Erythroblast (primary cell): ENCODE results near the gene RERE.

Source experiments
- DNase-seq, 2 experiments: peaks; one replicate each; lab custom pipeline; 2025; lab: John Stamatoyannopoulos, UW
- GATA1 ChIP-seq: IDR thresholded peaks from 2 replicates; pipeline ENCODE4 v1.6.1; 2011; ENCODE audit warnings: low read depth, mild to moderate bottlenecking, control low read depth, low read length, moderate library complexity
- POLR2A ChIP-seq: IDR thresholded peaks from 2 replicates; pipeline ENCODE4 v1.6.1; 2011; ENCODE audit warnings: mild to moderate bottlenecking, low read length

Gene RERE

GRCh38 chr1:8721679-8722324 lies 95.6 kb downstream of the RERE start:
- TF ChIP-seq POLR2A: no peak

GRCh38 chr1:8720347-8720746 lies 97.1 kb downstream of the RERE start:
- DNase-seq: no peak
- TF ChIP-seq POLR2A (no peak), GATA1 (no peak)

More at GRCh38 chr1:8721679-8722324, 95.6 kb downstream of the RERE start:
- DNase-seq: peak; percentile 30 to 69

GRCh38 chr1:8718850-8719361 lies 98.5 kb downstream of the RERE start:
- no peak for DNase-seq
- no peak for TF ChIP-seq GATA1
- TF ChIP-seq POLR2A: no peak

GRCh38 chr1:8717148-8717547 lies 100.3 kb downstream of the RERE start:
- TF ChIP-seq POLR2A (no peak), GATA1 (no peak)
- DNase-seq: no peak

- DNase-seq: no peak
- no peak for TF ChIP-seq POLR2A
- TF ChIP-seq GATA1: no peak
These were observed 101.2 kb downstream of the RERE start for GRCh38 chr1:8716238-8716637.

GRCh38 chr1:8714173-8714572 lies 103.3 kb downstream of the RERE start:
- DNase-seq: no peak
- TF ChIP-seq GATA1 (no peak), POLR2A (no peak)

- no peak for DNase-seq
- no peak for TF ChIP-seq GATA1
- no peak for TF ChIP-seq POLR2A
These were observed 104.8 kb downstream of the RERE start for GRCh38 chr1:8712413-8713231.

GRCh38 chr1:8711873-8712412 lies 105.5 kb downstream of the RERE start:
- DNase-seq: no peak
- TF ChIP-seq GATA1 (no peak), POLR2A (no peak)

- DNase-seq: no peak
- TF ChIP-seq GATA1 (no peak), POLR2A (no peak)
These were observed 106.3 kb downstream of the RERE start for GRCh38 chr1:8711151-8711550.

- no peak for DNase-seq
- TF ChIP-seq GATA1: no peak
- TF ChIP-seq POLR2A: no peak
These were observed 109.2 kb downstream of the RERE start for GRCh38 chr1:8708259-8708658.

GRCh38 chr1:8706995-8707396 lies 110.4 kb downstream of the RERE start:
- TF ChIP-seq POLR2A (no peak), GATA1 (no peak)
- no peak for DNase-seq

- DNase-seq: no peak
- TF ChIP-seq POLR2A: no peak
- TF ChIP-seq GATA1: no peak
These were observed 111.1 kb downstream of the RERE start for GRCh38 chr1:8706291-8706690.

- no peak for DNase-seq
- TF ChIP-seq GATA1 (no peak), POLR2A (no peak)
These were observed 112.5 kb downstream of the RERE start for GRCh38 chr1:8704866-8705506.
